ENCODE measurements around the gene SLC14A1. TPM values are rescaled to one million over a fixed set of nuclear protein-coding genes. Genes with fewer than 3 reads are reported as not detected.

Gene SLC14A1
- total and polyA plus RNA-seq, 2 donors (not counting 1 experiment from before 2014, with no cell fraction given): 5.8 to 6.4 TPM

- intact Hi-C loops (cut with micrococcal nuclease): no loop called here
- no peaks in the 10 kb centered on the region for H3K36me3 ChIP-seq (replicated peaks in 1 of 2; ENCODE audit: control extremely low read depth in 1 of 2, control insufficient read depth in 1 of 2, extremely low read depth in 1 of 2, insufficient read depth in 2 of 2, low read length in 1 of 2)
- no peaks in the 10 kb centered on the region for H3K79me2 ChIP-seq (ENCODE audit: control insufficient read depth, insufficient read depth, low read length)
- H3K9ac ChIP-seq (ENCODE audit: low read length): no peak overlapping the region
- ATAC-seq (ENCODE audit: low read depth) (no peak), DNase-seq (no peak)
- Mint-ChIP-seq H3K27me3 (no peaks in the 10 kb centered on the region), H3K4me1 (peaks cover 7% of the 10 kb centered on the region), H3K27ac (no peak overlapping the region), H3K4me3 (no peak overlapping the region), H3K9me3 (ENCODE audit: insufficient read depth) (peaks cover 16% of the 10 kb centered on the region)
- CTCF ChIA-PET: interaction anchor here (1.0 to 1.7 kb wide), 2 partner anchors 10 to 47 kb away, joined by 3 to 4 read pairs; no protein-coding TSS in a partner anchor
- H3K27ac ChIP-seq (ENCODE audit: low read length in 2 of 2): no peak overlapping the region
- H4K20me1 ChIP-seq (ENCODE audit: control insufficient read depth, insufficient read depth, low read length, poor library complexity, severe bottlenecking): no peaks in the 10 kb centered on the region
- H3K27me3 ChIP-seq (replicated peaks in 1 of 4; ENCODE audit: control extremely low read depth in 1 of 4, control insufficient read depth in 3 of 4, insufficient read depth in 4 of 4, low read length in 3 of 4): no peaks in the 10 kb centered on the region
- peaks cover 0 to 7% of the 10 kb centered on the region in 2 donors for H3K4me1 ChIP-seq (ENCODE audit: control insufficient read depth in 2 of 2, insufficient read depth in 2 of 2, low read length in 2 of 2)
- H2AFZ ChIP-seq (ENCODE audit: insufficient read depth, low read depth, low read length, poor library complexity, severe bottlenecking): no peak overlapping the region
- H3K9me3 ChIP-seq (ENCODE audit: control extremely low read depth in 1 of 3, control insufficient read depth in 2 of 3, insufficient read depth in 1 of 3, low read length in 2 of 3): peaks cover 5 to 30% (median 23%) of the 10 kb centered on the region in 3 donors
- POLR2A ChIA-PET: no interaction called here
- no peak overlapping the region for H3K4me3 ChIP-seq (ENCODE audit: control extremely low read depth in 1 of 5, extremely low read depth in 1 of 5, insufficient read depth in 1 of 5, low read depth in 2 of 5, low read length in 4 of 5)
- TF ChIP-seq CTCF (IDR thresholded peaks at IDR 0.05) (no peak), EZH2 (IDR thresholded peaks at IDR 0.05; ENCODE audit: borderline replicate concordance, insufficient read depth, low read depth, low read length, poor library complexity, severe bottlenecking) (no peak)
- H3K4me2 ChIP-seq (replicated peaks; ENCODE audit: low read depth, low read length, poor library complexity, severe bottlenecking): no peak overlapping the region
Observed at GRCh38 chr18:45712061-45712460, 11.9 kb upstream of the SLC14A1 start.

GRCh38 chr18:45713239-45713638 is 10.7 kb upstream of the SLC14A1 start:
- no peak for TF ChIP-seq CTCF (IDR thresholded peaks at IDR 0.05)
- no peak for TF ChIP-seq EZH2 (IDR thresholded peaks at IDR 0.05; ENCODE audit: borderline replicate concordance, insufficient read depth, low read depth, low read length, poor library complexity, severe bottlenecking)
- Histone ChIP-seq H3K27ac (ENCODE audit: low read length in 2 of 2) (no peak overlapping the region), H3K4me3 (ENCODE audit: control extremely low read depth in 1 of 5, extremely low read depth in 1 of 5, insufficient read depth in 1 of 5, low read depth in 2 of 5, low read length in 4 of 5) (no peak overlapping the region), H3K79me2 (ENCODE audit: control insufficient read depth, insufficient read depth, low read length) (no peaks in the 10 kb centered on the region), H3K36me3 (replicated peaks in 1 of 2; ENCODE audit: control extremely low read depth in 1 of 2, control insufficient read depth in 1 of 2, extremely low read depth in 1 of 2, insufficient read depth in 2 of 2, low read length in 1 of 2) (no peaks in the 10 kb centered on the region), H3K27me3 (replicated peaks in 1 of 4; ENCODE audit: control extremely low read depth in 1 of 4, control insufficient read depth in 3 of 4, insufficient read depth in 4 of 4, low read length in 3 of 4) (no peaks in the 10 kb centered on the region), H4K20me1 (ENCODE audit: control insufficient read depth, insufficient read depth, low read length, poor library complexity, severe bottlenecking) (no peaks in the 10 kb centered on the region), H3K9ac (ENCODE audit: low read length) (no peak overlapping the region), H3K4me1 (ENCODE audit: control insufficient read depth in 2 of 2, insufficient read depth in 2 of 2, low read length in 2 of 2) (peaks cover 0 to 7% of the 10 kb centered on the region in 2 donors), H2AFZ (ENCODE audit: insufficient read depth, low read depth, low read length, poor library complexity, severe bottlenecking) (no peak overlapping the region), H3K9me3 (ENCODE audit: control extremely low read depth in 1 of 3, control insufficient read depth in 2 of 3, insufficient read depth in 1 of 3, low read length in 2 of 3) (peaks cover 4 to 21% (median 16%) of the 10 kb centered on the region in 3 donors), H3K4me2 (replicated peaks; ENCODE audit: low read depth, low read length, poor library complexity, severe bottlenecking) (no peak overlapping the region)
- WGBS (ENCODE audit: insufficient coverage): 100% methylated on average over 1 of the region's 1 CpG
- Mint-ChIP-seq H3K4me3 (no peak overlapping the region), H3K4me1 (peaks cover 7% of the 10 kb centered on the region), H3K9me3 (ENCODE audit: insufficient read depth) (peaks cover 11% of the 10 kb centered on the region), H3K27ac (no peak overlapping the region), H3K27me3 (no peaks in the 10 kb centered on the region)
- intact Hi-C loops (cut with micrococcal nuclease): no loop called here
- ATAC-seq (ENCODE audit: low read depth) (no peak), DNase-seq (no peak)
- CTCF ChIA-PET: no interaction called here
- POLR2A ChIA-PET: no interaction called here
